ENCODE results near the gene L3MBTL4.
"Not testable (repeated sequence)": the region's sequence is repeated elsewhere in the genome, so short reads cannot be mapped to it uniquely, and the experiment has no call there.

L3MBTL4 gene

DNA sequence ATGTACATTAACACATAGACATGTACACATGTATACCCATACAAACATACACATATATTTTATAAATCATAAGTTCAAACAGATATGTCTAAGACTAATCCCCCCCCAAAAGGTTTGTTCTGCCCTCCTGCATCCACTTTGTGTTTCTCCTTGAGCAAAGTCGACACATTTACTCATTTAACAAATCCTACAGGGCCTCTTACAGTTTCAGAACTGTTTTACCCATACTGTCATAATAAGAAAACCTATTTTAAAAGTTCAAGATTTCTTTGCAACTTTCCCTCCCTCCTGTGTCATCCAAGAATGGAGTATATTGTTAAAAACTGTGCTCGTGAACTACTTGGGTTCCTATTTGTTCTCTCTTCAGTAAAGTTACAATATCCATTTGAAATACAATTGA lies 166.7 kb downstream of the L3MBTL4 start:
- FAIRE-seq: no peak

DNA sequence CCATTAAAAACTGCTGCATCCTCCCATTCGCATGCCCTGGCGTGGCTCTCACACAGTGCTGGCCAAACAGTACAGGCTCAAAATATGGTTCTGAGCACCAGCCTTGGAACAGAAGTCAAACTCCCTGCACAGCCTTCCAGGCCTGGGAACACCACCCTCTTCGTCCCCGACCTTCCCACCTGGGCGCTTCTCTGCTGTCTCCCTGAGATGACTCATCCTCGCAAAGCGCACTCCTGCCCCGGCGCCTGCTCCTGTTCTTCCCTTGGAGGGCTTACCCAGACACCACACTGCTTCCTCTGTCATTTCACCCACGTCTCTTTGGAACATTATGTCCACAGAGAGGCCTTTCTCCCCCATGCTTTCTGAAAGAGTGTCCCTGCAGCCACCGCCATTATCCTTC lies 172.7 kb downstream of the L3MBTL4 start:
- no peak for FAIRE-seq

DNA sequence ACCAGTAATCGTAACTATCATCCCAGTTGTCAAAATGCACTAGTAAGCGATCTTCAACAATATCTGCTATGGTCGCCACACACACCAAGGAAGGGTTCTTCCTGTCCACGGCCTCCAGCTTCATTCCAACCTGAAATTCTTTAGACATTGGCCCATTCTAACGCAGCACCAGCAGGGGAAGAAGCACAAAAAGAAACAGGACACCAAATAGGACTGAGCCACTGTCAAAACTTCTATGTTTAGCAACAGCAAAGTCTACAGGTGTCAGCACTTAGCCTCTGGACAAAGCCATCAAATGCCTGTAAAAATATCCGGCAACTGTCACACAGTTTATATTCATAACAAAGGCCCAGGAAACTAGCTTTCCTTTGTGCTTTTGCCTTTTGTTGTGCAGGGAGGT lies 175.0 kb downstream of the L3MBTL4 start:
- no peak for FAIRE-seq

DNA sequence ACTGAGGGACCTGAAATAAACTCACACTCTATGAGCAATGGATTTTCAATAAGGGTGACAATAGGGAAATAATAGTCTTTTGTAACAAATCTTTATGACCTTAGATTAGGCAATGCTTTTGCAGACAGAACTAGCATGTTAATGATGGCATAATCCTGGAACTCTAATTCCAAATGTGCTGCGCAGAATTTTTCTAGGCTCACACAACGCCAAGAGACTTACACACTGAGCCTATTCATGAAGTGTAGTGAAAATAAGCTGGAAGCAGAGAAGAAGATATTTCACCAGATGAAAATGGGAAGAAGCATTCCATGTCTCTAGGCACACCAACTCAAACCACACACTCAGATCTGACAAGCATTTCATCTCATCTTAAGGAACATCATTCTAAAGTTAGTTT lies 178.5 kb downstream of the L3MBTL4 start:
- no peak for FAIRE-seq

DNA sequence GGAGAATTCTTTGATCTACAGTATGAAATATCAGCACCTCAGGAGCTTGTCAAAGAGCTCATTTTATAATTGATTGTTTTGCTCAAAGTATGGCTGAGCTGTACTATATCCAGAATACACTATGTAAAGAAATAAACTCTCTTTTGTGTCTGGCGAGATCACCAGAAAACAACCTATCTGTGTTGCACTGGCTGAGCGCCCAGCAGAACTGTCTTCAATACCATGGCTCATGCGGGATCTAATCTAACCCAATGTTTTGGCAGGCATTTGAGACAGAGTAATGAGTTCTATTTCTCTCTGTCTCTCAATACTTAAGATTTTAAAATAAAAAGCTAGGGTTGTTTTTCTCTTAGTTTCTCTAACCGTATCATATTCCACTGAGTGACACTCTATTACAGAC lies 192.4 kb downstream of the L3MBTL4 start:
- no peak for FAIRE-seq

DNA sequence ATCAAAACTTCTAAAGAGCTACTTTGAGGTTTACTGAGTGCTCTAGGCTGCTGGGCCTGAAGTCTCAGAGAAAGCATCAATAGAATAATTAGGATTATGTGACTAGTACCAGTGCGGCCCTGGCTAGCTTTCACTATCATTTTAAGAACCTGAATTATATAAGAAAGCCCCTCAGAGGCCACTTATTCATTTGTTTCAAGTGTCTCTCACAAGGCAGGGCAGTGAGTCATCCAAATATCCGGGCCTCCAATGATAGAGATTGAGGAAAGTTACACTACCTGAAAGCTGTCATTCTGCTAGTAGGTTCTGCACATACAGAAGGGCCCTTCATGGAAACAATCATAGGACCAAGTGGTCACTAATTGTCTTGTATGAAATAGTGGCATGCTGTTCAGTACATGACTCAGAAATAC lies 193.1 kb downstream of the L3MBTL4 start:
- FAIRE-seq: no peak

DNA sequence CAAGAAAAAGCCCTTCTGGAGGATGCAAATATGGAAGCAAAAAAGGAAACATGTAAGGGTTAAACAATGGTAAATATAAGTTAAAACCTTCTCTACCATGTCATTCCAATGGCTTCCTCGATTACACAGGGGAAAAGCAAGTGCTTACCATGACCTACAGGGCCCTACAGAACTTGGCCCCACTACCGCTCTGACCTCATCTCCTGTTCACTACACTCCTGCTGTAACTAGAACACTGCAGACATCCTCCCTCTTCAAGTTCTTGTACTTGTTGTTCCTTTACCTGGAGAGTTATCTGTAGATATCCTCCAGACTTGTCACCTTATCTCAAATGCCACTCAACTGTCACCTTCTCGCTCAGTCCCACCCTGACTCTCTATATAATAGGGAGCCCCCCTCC lies 194.6 kb downstream of the L3MBTL4 start:
- FAIRE-seq: no peak

DNA sequence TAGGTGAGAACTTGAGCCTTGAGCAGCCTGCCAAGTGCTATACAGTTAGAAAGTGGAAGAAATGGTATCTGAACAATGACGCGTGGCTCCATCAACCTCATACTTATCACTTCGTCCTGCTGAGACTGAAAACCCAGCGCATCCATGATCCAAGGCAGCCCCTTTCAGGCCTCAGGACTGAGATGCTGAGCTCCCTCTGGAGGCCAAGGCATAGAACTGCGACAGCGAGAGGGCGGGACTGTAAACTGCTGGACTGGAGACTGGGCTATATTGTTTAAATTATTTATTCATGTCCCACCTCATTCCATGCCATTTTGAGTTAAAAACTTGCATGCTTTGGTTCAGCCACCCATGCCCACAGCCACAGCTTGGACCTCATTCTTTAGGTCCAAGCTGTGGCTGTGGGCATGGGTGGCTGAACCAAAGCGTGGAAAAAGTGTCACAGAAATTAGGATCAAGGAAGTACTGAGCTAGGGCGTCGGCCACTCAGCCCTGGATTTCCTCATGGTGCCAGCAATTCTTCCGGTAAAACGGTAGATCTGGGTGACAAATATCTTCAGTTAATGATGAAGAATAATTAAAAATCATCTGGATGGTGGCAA lies 195.5 kb downstream of the L3MBTL4 start:
- FAIRE-seq: no peak

DNA sequence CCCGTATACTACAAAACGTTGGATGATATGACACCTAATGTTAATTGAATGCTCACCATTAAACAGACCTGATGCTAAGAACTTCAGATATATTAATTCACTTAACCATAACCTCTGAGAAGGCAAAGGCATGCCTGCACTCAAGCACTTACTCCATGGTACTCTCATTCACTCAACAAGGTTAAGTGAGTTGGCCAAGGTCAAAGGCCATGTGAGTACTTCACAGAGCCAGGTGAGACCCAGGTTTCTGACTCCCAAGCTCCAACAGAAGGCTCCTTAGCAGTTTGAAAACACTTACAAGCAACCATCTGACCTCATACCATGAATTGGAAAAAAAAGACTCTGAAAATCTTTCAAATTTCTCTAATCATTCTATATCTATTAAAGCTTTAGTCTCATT lies 198.8 kb downstream of the L3MBTL4 start:
- no peak for FAIRE-seq

DNA sequence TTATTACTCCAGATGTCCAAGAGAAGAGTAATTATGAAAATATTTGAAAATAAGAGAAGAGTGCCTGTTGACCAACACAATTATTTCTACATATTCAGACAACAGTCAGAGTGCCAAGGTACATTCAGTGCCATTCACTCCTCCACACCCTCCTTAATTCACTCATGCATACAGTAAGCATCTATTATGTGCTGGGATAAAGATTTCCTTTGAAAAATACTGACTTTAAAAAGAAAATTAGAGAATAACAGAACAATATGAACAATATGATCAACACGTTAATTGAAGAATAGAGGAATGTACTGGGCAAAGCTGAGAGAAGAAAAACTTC lies 203.6 kb downstream of the L3MBTL4 start:
- no peak for FAIRE-seq

DNA sequence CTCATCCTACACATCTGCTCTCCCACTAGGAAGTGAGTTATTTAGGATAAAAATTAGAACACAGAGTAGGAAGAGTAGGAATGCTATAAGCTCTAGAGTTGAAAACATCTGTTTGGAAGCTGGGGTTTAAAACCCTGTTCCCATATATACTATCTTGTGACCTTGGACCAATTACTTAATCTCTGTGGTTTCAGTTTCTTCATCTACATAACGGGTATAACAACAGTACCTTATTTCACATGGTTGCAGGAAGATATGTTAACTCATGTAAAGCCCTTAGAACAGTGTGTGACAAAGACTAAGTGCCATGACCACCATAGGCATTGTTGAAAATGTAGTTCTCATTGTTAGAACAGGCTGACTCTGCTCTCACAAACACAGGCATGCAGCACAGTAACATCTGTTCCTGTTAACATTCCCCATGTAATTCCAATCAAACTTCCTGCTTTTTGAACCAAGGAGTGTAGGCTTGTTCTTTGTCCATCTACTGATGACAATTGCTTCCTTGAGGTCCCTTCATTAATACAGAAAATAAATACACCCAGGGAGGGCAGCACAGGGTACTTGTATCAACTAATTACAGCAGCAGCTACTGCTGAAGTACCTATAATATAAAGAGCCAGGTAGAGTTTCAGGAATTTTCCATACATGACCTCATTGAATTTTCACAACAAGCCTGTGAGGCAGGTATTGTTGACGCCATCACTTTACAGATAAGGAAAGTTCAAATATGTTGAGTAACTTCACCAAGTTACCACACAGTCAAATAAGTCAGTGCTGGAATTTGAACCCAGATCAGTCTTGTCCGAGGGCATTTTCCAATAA lies 204.2 kb downstream of the L3MBTL4 start:
- FAIRE-seq: no peak

DNA sequence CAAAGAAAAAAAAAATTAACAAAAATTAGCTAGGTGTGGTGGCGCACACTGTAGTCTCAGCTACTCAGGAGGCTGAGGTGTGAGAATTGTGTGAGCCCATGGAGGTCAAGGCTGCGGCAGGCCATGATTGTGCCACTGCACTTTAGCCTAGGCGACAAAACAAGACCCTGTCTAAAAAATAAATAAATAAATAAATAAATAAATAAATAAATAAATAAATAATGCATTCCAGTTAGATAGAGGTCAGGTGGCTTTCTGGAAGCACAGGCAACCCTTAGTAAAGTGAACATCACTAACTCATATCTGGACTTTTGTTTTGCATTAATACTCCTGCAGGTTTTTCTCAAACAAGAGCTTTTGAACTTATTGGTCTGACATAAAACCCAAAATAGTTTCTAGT lies 206.8 kb downstream of the L3MBTL4 start:
- FAIRE-seq: no peak

DNA sequence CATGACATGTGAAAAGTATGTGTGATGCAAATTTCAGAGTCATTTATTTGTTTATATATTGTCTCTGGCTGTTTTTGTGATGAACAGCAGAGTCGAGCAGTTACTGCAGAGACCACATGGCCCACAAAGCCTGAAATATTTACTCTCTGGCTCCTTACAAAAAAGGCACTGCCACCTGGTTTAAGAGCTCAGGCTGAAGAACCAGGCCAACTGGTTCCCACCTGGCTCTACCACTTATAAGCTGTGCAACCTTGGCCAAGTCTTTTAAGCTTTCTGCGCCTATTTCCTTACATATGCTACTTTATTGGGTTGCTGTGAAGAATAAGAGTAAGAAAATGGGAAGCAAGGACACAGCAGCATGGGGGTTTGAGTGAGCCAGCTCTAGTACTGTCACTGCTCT lies 207.6 kb downstream of the L3MBTL4 start:
- FAIRE-seq: no peak

DNA sequence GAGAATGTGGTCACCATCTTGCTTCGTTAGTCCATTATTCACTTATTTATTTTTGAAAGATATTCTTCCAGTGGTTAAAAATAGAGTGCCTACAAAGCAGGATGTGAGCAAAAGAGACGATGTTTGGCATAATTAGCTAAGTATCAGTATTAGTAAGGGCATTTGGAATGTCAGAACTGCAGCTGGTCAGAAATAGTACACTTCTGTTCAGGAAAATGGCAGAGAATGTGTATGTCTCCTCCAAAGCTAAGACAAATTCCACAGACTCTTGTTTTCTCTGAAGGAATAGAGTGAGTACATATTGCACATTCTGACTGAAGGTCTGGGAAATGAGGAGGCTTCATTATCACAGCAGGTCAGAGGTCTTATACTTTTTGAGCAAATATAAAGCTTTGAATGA lies 209.0 kb downstream of the L3MBTL4 start:
- no peak for FAIRE-seq

DNA sequence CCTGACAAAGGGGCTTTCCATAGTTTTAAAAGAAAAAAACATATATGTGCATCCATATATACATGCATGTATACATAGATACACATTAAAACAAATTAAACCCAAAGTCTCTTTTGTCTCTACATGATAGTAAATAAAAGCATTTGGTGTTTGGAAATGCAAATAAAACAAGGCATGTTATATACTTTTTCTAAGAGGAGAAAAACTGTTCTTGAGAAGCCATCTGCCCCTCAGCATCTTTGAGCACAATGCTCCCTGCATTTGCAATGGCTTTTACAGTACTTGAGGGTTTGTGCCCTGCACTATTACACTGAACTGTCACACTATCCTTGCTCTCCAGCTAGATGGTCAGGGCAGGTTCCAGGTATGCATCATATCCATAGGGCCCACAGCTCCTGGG lies 210.2 kb downstream of the L3MBTL4 start:
- no peak for FAIRE-seq

DNA sequence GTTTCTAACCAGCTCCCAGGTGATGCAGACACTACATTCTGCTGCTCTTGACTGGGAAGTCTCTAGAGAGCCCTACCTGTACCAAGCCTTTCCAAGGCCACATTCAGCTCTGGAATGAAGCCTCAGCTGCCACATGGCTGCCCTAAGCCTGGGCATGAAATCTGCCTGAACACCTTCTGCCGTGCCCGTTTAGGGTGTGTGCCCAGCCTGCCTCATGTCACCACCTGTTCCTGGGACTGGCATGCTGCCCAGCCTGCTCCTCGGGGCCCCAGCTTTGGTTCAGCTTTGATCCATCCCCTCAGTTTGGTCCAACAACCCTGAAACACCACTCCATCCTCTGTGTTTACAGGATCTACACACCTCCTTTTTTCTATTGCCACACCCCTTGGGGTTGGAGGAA lies 210.9 kb downstream of the L3MBTL4 start:
- no peak for FAIRE-seq

DNA sequence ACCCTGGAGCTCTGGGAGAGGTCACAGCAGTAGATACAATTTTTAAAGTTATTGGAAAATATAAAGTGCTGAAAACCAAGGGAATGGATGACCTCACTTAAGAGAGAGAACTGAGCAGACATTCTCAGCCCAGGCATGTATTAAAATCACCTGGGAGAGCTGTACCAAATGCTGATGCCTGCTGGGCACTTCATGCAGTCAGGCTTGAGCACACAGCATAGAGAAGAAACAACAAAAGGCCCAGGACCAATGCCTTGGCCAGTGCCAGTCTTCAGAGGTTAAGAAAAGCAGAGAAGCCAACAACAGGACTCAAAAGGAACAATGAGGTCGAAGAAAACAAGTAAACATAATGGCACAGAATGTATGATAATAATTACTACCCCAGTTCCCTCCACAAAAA lies 211.8 kb downstream of the L3MBTL4 start:
- FAIRE-seq: no peak

DNA sequence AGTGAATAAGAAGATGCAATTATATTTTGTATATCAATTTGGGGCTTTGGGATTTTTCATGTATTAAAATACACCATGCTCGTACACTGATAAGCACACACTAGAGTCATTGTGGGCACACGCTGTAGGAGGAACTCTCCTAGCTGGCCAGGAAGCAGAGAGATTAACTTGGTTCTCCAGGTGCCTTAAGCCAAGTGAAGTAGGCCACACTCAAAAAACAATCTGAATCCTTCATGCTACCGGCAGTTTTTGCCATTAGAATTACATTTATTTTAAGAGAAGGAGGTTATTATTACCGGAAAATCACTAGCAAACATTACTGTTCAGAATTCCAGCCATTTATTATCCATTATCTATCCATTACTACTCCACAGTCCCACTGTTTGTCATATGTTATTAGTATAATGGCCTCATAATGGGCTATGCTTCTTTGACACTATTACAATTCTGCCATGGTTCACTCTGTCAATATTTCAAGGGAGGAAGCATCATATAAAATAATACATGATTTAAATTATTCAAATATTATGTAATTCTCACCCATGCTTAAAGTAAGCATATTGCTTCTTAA lies 214.4 kb downstream of the L3MBTL4 start:
- no peak for FAIRE-seq

DNA sequence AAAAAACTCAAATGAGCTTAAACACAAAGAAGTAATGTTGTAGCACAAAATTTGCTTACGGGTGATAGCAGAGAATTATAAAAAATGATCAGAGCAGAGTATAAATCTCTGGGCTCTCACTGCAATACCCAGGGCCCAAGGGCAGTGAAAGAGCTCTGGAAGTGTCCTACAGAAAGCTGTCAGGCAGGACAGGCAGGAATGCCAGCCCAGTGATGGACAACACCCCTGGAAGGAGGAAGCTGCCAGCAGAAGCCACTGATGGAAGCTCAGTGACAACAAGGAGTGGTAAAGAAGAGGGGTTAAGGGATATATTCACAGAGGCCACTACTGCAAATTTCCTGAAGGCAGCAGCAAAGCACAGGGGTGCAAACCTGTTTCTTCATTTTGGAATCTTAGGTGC lies 214.9 kb downstream of the L3MBTL4 start:
- no peak for FAIRE-seq

DNA sequence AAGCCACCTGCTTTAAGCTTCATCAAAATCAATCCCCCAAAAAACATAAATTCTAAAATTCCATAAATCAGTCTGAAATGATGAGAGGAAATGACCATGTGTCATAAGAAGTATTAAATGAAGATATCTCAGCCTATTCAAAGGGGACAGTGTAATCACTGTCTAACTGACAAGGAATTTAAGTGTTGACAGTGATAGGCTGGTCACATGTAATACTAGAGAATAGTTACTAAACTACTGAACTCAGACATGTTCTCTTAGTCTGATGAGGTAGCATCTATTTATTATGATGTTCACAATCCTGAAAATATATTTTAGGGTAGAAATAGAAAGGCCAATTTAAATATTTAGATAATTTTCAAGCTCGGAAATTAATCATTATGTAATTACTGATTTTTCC lies 216.1 kb downstream of the L3MBTL4 start:
- no peak for FAIRE-seq

DNA sequence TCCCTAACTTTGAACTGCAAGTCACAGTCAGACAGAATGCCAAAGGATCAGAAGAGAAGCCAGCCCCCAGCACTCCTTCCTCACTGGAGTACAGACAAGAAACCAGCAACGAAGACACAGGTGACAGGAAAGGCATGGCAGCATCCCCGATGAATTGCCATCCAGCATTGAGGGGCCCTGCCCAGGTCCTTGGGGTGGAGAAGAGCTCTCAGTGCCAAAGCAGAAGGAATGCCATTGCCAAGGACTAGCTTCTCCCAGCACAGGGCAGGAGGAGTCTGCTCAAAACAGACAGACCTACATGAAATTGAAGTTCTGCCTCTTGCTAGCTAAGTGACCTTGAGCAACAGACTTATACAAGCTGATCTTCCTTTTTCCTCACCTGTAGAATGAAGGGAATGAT lies 220.1 kb downstream of the L3MBTL4 start:
- no peak for FAIRE-seq

DNA sequence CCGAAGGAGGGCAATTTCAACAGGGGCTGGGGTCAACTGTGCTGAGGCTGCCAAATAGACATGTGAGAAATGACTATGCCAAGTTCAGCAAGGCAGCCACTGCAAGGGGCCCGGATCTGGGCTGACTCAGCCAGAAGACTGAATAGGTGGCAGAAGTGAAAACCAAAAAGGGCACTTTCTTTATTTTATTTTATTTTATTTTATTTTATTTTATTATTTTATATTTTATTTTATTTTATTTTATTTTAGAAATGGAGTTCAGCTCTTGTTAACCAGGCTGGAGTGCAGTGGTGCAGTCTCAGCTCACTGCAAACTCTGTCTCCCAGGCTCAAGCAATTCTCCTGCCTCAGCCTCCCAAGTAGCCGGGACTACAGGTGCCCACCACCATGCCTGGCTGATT lies 228.9 kb downstream of the L3MBTL4 start:
- not testable (repeated sequence) for FAIRE-seq

DNA sequence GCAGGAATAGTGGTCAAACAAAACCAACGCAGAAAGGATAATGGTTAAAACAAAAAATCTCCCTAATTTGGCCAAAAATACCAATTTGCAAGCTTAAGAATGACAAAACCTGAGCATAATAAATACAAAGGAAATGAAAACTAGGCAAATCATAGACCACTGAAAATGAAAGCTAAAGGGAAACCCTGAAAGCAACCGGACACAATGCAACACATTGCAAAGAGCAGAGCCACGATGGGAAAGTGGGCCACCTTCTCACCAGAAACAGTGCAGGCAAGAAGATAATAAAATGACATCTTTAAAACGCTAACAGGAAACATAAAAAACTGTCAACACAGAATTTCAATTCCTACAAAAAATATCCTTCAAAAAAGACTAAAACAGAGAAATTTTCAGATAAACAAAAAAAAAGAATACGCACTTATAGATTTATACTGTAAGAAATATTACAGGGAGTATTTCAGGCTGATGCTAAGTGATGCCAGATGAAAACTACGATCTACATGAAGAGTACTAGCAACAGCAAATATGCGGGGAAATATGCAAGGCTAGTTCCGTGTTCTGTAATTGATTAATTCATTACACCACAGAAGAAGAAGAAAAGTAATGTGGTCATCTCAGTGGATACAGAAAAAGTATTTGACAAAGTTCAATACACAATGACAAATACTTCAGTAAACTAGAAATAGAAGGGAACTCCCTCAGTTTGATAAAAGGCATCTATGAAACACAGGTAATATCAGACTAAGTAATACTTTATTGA lies 239.5 kb downstream of the L3MBTL4 start:
- no peak for FAIRE-seq

DNA sequence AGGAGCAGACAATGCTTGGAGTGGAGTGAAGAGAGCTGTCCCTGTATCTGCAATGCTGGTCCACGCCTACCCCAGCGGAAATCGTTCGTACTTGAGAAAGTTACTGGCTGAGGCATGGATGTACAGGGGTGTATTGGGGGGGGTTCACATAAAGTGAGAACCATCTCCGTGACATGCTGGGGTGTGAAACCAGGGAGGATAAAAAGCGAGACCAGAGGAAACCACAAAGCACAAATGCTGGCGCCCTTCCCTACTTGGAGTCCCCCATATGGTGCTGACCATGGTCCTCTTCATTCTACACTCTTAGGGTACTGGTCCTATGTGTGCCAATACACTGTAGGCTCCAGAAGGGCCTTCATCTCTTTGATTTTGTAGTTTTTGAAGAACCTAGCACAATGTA lies 244.1 kb downstream of the L3MBTL4 start:
- FAIRE-seq: no peak

Measured in G401.6 (cell line).